GM19372 (cell line): ENCODE measurements around the gene PRSS33.

Source experiments
- ATAC-seq: cut with Tn5 transposase; IDR thresholded peaks from one replicate; pipeline ENCODE4 v1.9.1; 2021; ENCODE audit warnings: mild to moderate bottlenecking, low read depth, moderate library complexity; ENCODE audit not compliant: unreplicated experiment

PRSS33 gene, protein sequence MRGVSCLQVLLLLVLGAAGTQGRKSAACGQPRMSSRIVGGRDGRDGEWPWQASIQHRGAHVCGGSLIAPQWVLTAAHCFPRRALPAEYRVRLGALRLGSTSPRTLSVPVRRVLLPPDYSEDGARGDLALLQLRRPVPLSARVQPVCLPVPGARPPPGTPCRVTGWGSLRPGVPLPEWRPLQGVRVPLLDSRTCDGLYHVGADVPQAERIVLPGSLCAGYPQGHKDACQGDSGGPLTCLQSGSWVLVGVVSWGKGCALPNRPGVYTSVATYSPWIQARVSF

DNA sequence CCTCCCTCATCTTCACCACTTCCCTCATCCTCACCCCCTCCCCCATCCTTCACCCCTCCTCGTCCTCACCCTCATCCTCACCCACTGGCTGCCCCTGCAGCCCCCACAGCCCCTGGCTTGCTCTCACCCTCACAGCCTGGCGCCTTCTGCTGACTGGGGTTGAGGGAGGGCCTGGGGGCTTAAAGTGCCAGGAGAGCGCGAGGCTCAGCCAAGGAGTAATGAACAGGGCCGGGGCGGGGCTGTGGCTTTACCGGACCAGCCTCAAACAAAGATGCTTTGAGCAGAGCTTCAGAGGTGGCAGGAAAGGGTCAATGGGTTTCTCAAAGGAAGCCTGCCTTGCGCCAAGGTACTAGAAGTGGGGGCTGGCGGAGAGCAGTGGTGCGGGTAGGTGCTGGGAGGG, at the start of gene PRSS33:
Gene PRSS33 (minus strand): TSS at position 155 of the 400 bp plus-strand sequence. CDS start 1,013 bp downstream, outside the sequence.
- ATAC-seq, result no peak

DNA sequence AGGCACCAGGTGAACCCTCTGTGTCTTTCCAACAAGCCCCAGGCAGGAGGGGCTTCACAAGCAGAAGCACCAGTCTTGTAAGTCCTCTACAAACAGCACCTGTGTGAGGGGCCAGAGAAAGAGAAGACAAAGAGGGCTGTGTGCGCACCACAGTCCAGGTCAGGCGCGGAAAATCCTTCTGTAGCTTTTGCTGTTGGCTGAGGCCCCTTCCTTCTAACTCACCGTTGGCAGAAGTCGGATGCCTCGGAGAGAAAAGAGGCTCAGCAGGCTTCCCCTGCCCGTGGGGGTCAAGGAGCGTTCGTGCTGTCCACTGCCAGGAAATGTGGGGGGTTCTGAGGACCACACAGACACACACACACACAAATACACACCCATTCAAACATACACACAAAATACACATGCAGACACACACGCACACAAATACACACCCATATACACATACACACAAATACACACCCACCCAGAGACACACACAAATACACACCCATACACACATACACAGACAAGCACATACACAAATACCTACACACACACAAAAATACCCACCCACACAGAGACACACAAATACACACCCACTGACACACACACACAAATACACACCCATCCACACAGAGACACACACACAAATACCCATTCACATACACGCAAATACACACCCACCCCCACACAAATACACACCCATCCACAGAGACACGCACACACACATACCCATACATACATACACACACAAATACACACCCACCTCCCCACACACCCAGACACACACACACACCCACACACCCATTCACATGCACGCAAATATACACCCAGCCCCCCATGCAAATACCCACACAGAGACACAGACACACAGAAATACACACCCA, 49.5 kb upstream of the PRSS33 start:
- no peak for ATAC-seq

DNA sequence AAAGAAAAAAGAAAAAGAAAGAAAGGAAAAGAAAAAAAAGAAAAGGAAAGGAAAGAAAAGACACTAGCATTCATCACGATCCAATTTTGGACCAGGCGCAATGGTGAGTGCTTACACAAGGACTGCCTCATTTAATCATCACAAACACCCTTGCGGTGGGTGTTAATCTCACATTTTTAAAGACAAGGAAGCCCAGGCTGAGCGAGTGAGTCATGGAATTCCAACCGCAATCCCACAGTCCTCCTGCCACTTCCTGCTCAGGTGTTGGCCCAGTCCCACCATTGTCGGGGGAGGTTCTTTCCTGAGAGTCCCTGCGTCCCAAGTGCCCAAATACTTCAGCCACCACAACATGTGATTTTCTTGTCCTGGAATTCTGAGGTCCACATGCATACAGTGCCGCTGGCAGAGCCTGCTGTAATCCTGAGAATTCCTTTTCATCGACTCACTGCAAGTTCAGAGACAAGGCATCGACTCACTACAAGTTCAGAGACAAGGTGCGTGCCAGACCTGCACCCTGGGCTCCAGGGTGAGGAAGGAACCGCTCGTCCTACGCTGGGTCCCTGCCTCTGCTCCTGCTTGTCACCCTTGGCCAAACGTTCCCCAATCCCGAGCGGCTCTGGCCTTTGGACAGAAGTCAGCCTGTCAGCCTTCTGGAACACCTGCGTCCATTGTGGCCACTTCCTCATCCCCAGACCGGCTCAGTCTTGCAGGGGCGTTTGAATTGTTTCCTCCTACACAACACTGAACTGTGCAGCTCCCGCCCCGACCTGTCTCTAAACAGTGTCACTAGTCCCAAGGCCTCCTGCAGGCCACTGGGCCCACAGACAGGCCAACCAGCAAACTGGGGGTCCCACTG, 48.5 kb upstream of the PRSS33 start:
- no peak for ATAC-seq

DNA sequence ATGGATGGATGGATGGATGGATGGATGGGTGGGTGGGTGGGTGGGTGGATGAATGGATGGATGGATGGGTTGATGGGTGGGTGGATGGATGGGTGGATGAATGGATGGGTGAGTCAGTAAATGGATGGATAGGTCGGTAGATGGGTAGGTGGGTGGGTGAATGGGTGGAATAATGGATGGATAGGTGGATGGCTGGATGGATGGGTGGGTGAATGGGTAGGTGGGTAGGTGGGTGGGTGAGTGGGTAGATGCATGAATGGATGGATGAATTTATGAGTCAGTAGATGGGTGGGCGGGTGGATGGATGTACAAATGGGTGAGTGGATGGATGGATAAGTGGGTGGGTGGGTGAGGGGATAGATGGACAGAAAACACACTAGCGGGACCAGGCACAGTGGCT, 47.6 kb upstream of the PRSS33 start:
- no peak for ATAC-seq

DNA sequence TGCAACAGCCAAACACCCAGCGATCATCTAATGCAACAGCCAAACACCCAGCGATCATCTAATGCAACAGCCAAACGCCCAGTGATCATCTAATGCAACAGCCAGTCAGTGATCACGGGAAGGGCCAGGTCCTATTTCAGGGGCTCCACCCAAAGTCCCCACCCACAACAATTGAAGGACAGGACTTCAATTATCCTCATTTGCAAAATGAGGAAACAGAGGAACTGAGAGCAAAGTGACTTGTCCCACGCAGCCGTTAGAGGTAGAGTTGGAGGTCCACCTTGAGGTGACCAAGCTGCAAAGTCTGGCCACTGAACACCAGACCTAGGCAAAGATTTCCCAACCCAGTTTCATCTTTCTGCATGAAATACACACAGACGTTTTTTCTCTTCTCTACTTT, 46.4 kb upstream of the PRSS33 start:
- ATAC-seq, result no peak

DNA sequence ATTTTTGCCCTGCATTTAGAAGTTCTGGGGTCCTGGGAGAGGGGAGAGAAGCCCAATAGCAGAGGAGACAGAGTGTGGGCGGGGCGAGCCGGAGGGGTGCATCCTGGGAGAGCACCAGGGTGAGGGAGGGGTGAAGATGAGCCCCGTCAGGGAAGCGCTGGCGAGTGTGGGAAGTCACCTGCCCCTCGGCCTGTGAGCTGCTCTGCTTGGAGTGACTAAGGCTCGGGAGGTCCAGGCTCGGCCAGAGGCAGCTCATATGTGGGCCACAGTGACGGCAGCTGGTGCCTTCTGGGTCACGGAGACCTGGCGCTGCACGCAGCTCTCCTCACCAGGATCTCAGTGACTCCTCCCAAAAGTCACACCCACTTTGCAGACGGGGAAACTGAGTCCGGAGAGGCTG, 43.8 kb upstream of the PRSS33 start:
- no peak for ATAC-seq

DNA sequence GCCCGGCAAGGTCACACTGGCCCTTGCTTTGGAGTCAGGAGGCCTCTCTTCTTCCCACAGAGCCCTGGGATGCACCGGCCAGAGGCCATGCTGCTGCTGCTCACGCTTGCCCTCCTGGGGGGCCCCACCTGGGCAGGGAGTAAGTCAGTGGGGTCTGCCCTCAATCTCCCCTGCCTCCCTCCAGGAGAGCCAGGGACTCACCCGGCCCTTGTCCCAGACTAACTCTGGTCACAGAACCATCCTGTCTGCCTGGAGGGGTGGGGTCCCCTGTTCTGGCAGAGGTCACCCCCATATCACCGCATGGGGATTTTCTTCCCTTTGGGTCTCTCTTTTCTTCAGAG, 43.0 kb upstream of the PRSS33 start:
- ATAC-seq, result no peak

DNA sequence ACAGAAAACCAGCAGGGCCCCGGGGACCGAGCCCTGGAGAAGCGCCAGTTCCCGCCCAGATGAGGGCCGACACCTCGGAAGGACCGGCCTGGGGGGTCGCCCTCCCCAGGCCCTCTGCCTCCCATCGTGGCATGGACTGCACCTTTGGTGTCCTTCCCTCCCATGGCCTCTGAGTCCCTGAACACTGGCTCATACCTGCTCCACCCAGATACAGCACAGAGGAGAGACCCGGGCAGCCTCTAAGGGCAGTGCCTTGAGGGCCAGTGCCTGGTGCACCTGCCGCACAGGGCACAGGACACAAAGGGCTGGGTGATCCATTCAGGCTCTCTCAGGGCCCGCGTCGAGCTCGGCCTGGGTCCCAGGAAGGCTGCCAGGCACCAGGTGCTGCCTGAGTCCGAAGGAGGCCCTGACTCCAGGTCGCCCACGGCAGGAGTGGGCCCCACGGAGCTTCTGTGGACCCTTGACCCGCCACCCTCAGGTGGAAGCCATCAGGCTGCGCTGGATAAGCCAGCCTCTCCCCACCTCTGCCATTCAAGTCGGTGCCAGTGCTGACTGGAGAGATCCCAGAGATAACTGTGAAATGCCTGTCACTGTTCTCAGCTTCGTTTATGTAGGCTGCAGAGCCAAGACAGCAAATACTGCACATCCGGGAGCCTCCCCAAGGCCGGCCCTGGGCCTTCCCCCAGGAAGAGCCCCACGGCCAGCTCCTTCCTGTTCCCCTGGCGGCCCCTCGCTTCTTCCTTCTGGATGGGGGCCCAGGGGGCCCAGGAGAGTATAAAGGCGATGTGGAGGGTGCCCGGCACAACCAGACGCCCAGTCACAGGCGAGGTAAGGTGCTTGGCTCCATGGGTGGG, 42.4 kb upstream of the PRSS33 start, which contains the start of gene ZG16B:
Gene ZG16B (plus strand): TSS at position 803 of the 854 bp plus-strand sequence. CDS start 139 bp downstream, outside the sequence.
- no peak for ATAC-seq

DNA sequence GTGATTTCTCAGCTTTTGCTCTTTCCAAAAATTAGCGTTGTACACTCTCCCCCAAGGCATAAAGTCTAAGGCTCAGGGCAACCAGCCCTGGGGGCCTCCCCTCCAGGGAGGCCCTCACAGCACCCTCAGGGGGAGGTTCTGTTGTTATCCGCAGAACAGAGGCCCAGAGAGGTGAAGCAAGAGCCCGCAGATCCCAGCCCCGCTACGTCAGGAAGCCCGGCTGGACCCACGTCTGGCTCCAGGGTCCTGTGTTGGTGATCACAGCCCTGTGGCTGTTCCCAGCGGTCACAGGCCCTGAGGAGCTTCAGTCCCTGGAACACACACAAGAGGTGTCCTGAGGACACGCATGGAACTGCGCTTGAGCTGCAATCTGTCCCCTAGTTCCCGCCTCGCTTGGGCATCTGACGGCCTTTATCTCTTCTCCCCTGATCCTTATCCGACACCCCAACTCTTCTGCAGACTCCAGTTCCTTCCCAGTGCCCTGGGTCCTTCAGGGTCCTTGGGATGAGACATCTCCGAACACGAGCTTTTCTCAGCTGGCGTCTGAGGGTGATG, 41.6 kb upstream of the PRSS33 start:
- no peak for ATAC-seq

DNA sequence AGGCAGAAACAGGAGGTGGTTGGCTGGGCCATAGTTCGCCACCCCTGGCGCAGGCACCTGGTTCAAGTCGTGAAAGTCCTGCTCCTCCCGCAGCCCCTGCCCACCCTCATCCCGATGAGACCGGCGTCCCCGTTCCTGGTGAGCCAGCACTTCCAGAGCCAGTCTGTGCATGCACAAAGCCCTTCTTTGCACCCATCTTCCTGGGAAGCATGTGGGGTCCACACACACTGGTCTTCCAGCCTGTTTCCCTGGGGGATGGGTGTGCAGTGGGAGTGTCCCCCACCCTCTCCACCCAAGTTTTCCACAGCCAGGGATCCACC, 41.1 kb upstream of the PRSS33 start:
- ATAC-seq, result no peak

DNA sequence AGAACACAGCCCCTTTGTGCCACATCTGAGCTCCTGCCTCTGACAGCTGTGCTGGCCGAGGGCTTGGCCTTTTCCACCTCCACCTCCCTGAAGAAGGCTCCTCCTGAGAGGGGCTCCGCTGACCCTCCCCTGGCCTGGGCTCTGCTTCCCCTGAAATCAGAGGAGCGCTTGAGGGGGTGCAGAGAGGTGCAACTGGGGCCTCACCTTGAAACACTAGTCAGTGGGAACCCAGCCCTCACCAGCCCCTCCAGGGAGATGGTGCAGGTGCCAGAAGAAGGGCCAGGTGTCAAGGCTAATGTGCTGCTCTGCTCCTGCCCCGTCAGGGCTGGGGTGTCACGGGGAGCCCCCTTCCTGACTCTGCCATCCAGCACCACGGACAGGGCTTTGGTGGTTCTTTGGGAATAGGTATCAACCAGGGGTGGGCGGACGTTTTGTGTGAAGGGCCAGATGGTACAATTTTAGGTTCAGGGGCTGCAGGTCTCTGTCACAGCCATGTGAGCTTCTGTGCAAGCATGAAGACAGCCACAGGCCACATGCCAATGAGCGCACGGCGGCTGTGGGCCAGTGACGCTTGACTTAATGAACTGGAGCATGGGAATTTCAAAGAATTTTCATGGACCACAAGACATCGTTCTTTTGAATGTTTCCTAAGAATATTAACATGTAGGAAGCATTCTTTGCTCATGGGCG, 40.6 kb upstream of the PRSS33 start:
- ATAC-seq, result no peak

DNA sequence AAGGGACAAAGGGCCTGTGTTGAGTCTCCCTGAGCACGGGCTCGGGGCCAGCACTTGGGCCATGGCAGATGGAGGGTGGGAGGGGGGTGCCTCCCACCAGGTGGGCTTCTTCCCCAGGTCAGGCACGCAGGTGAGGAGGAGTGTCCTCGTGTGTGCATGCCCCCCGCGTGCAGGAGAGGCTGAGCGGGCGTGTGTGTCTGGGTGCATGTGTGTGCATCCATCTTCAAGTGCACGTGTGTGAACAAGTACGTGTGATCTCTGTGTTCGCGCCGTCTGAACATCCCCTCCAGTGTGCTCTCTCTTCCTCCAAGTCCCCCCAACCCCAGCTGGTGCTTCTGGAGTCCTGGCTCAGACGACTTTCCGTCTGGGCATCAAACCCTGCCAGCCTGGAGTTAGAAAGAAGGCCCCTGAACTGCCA, 40.0 kb upstream of the PRSS33 start:
- no peak for ATAC-seq

DNA sequence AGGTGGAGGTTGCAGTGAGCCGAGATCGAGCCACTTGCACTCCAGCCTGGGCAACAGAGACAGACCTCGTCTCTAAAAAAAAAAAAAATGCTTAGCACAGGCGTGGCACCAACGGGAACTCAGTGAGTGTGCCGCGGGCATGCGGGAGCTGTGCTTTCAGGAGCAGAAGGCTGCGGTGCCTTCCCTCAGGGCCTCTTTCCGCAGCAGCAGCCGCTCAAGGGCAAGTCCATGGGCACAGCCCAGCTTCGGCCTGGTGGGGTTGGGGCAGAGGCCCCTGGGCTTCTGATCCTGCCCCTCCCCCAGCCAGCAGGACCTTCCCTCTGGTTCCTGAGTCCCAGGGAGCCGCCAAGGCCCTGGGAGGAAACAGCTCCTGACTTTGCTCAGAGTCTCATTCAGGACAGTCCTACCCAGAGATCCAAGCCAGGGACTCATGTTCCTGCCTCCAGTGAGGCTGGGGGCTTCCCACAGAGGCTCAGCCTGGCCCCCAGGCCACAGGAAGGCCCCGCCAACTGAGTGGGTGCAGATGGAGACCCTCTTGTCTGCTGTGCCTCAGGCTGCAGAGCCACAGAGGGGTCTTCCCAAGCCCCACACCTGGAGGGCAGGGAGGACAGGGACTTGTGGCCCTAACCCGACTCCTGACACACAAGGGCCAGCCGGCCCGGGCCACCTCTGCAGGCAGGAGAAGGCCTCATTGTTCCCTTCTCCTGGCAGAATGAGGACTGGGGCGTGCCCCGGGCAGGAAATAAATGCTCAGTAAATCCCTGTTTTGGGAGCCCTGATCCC, 39.4 kb upstream of the PRSS33 start:
- no peak for ATAC-seq

DNA sequence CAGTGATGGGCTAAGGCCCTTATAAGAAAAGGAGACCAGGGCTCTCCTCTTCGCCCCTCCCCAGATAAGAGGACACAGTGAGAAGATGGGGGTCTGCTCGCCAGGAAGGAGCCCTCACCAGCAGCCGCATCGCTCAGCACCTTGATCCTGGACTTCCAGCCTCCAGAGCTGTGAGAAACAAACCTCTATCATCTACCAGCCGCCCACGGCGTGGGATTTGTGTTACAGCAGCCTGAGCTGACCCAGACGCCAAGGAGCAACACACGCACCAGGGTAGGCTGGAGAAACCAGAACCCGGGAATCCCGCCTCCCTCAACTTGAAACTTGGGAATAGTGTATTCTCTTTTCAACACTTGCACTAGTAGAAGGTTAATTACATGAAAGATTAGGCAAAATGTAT, 38.5 kb upstream of the PRSS33 start:
- no peak for ATAC-seq

DNA sequence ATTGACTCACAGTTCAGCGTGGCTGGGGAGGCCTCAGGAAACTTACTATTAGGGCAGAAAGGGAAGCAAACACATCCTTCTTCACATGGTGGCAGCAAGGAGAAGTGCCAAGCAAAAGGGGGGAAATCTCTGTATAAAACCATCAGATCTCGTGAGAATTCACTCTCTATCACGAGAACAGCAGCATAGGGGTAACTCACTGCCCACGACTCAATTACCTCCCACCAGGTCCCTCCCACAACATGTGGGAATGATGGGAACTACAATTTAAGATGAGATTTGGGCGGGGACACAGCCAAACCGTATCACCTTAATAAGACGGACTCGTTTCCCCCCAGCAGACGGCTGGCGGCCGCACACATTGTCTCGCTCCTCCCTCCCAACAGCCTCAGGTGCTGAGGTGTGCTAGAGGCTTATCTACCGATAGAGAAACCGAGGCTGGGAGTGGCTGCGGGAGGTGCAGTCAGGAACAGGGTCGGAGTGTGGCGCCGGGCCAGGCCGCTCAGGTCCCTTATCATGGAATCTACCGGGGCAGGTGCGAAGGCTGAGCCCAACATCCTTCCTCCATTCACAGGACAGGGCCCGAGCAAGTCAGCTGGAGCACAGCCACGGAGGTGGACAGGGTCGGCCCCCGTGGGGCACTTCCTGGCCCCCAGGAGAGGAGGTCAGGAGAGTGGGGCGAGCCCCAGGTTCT, 37.8 kb upstream of the PRSS33 start:
- ATAC-seq, result no peak

DNA sequence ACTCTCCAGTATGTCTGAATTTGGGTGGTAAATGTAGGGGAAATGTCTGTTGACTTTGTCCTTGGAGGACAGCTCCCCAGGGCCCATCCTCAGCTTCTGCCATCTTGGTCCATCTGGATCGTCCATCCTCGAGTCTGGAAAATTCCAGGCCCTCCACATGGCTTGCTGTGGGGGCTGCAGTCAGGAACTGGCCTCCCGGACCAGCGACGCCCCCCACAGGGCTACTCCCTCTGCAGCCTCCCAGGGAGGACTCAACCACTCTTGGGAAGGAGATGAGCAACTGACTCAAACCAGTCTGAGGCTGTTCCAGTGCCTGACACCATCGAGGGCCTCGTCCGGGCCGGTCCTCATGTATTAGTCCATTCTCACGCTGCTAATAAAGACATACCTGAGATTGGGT, 37.3 kb upstream of the PRSS33 start:
- ATAC-seq, result no peak

DNA sequence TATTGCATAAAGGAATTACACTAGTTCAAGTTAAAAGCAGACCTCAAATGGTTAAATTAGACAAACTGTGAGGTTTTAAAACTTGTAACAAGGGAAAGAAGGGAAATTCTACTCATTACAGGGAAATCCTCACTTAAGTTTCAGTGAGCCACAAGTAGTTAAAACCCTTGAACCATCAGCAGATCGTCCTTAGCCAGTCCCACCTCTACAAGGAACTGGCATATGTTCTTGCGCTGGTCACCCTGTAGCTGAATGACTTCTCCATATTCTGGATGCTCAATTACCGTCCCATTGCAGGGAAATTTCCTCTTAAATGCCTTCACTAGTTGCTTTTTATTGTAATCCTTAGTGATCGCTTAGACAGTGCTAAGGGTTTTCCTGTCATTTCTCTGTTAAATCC, 35.1 kb upstream of the PRSS33 start:
- ATAC-seq, result no peak

DNA sequence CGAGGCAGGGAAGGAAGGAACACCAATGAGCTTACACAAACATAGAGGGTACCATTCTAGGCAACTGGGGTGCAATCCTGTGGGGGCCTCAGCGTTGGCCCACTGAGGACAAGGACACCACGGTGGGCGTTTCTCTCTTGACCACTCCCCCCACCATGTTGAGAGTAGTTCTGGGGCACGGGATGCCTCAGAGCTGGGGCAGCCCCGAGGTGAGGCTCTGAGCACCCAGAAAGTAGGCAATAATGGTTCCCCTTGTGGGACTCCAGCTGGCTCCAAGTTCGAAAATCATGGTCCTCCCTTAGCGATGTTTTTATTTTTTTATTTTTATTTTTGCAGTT, 34.8 kb upstream of the PRSS33 start:
- no peak for ATAC-seq
